Raji (cell line): ENCODE data around the gene RHO.

Experiments
- POLR2A ChIP-seq: IDR thresholded peaks from 2 replicates; pipeline ENCODE4 v1.6.1; 2011; ENCODE audit warnings: low read depth, low read length, control low read depth; ENCODE audit not compliant: insufficient read depth

Gene RHO

DNA sequence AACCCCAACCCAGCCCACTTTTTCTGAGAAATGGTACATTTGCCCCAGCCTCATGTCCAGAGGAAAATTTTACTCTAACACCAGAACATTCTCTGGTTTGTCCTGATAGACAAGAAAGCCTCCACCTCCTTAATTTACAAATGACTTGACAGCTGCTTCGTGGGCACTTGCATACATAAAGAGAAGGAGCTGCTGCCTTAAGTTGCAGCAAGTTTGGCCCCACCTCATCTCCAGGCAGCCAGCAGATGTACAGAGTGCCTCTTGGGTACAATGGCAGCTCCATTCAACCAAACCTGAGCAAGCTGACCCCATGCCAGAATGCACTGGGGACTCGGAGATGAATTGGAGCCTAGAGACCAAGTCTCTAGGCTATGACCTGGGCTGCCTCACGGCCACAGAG lies 8.4 kb downstream of the RHO start:
- no peak for TF ChIP-seq POLR2A

DNA sequence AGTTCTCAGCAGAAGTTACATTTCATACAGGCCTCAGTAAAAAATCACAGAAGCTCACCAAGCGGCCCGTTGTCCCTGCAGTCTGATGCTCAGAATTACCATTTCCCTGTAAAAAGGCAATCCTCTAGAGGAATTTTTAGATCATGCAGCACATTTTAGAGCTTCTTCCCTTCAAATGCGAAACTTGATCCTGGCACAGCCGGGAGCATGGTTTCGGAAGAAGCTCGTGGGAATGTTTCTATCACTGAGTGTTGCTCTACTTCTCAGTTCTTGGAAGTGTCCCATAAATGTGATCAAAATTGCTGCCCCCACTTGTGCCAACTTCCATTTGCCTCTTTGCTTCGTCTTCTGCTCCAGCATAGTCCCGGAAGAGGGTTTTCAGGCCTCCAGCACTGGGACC lies 10.8 kb downstream of the RHO start:
- no peak for TF ChIP-seq POLR2A

DNA sequence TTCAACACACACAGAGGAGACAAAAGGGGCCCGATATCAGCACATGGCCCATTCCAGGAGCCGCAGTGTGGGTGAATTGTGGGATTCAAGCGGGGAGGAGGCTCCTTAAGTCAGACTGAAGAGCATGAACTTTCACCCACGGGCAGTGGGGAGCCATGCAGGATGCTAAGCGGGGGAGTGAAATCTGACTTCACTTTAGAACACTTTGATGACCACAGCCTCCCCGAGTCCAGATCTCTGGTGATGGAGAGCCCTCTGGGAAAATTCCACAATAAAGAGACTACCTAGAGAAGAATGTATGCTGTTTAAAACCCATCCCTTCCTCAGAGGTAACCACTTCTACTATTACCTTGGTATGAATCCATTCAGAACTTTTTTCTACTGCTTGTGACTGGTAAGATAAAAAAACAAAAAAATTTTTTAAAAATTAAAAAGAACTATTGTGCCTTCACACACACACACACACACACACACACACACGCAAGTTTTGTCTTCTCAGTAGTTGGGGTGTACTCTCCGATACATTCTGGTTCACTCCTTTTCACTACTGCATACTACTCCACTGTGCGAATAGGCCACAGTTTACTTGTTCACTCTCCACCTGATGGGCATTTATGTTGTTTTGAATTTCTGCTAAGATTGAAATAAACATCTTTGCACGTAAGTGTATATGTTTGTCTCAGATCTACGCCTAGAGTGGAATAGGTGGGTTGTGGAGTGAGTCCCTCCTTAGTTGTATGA lies 12.5 kb downstream of the RHO start:
- TF ChIP-seq POLR2A: no peak

DNA sequence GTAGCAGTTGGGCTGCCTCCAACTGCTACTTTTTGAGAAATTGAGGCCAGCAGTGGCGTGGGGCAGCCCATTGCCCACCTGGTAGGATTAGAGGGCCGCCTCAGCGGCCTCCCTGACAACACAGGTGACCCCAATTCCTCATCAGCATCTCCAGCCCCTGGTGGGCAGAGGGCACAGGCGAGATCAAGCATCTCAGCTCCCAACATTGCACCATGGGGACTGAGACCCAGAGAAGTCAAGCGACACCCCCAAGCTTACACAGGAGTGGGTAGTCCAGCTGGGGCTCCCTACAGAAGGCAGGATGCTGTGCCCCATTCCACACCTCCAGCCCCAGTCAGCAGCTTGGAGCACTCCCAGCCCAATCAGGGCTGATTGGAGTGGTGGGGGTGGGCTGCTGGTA lies 14.3 kb downstream of the RHO start:
- no peak for TF ChIP-seq POLR2A

DNA sequence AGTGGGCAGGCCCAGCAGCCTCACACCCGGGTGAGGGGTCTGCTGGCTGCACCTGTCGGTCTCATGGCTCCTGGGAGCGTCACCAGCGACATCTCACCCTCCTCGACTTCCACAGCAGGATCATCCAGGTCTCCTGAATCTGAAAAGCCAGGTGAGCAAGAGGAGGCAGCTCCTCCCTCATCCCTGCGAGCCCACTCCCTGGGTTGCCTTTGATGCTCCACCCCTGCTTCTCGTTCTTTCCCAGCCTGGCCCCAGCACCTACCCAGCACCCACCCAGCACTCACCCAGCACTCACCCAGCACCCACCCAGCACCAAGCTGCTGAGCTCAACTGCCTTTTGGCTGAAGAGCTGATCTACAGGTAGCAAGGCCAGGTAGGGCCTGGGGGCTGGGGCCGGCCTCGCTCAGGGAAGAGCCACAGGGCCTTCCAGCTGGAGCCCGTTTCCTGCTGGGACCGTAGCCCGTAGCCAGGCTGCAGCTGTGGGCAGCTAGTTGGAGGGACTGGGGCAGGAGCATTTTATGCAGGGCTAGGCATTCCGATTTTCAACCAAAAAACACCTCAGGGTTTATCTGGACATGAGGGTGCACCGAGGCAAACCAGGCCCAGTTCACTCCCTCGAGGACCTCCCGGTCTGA lies 14.8 kb downstream of the RHO start, which contains the start of gene H1-8:
Gene H1-8 (plus strand): TSS at position 20 of the 635 bp plus-strand sequence. CDS start 44 bp downstream, at position 64.
- no peak for TF ChIP-seq POLR2A

DNA sequence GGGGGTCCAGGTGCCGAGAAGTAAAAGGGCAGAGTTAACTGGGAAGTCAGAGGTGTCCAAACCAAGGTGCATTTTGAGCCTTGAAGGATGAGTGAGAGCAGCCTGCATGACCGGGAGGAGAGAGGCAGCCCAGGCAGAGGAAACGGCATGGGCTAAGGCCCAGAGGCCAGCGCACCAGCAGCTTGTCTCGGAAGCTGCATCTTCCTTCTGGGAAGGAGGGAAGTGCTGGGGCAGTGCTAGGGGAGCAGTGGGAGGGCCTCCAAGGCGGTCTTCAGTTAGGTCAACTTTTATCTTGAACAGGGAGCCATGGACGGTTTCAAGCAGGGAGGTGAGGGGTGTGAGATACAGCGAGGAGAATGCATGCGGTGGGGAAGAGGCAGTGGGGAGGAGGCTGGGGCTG lies 15.6 kb downstream of the RHO start:
- no peak for TF ChIP-seq POLR2A

DNA sequence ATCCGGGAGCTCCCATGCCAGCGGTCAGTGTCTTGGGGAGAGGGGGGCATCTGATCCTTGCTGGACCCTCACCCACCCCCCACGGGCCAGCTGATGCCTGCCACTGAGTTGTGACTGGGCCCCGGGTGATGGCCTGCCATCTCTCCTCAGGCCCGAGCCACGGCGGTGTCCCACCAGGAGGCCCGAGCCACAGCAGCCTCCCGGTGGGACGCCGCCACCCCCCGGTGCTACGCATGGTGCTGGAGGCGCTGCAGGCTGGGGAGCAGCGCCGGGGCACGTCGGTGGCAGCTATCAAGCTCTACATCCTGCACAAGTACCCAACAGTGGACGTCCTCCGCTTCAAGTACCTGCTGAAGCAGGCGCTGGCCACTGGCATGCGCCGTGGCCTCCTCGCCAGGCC lies 18.8 kb downstream of the RHO start:
- no peak for TF ChIP-seq POLR2A

DNA sequence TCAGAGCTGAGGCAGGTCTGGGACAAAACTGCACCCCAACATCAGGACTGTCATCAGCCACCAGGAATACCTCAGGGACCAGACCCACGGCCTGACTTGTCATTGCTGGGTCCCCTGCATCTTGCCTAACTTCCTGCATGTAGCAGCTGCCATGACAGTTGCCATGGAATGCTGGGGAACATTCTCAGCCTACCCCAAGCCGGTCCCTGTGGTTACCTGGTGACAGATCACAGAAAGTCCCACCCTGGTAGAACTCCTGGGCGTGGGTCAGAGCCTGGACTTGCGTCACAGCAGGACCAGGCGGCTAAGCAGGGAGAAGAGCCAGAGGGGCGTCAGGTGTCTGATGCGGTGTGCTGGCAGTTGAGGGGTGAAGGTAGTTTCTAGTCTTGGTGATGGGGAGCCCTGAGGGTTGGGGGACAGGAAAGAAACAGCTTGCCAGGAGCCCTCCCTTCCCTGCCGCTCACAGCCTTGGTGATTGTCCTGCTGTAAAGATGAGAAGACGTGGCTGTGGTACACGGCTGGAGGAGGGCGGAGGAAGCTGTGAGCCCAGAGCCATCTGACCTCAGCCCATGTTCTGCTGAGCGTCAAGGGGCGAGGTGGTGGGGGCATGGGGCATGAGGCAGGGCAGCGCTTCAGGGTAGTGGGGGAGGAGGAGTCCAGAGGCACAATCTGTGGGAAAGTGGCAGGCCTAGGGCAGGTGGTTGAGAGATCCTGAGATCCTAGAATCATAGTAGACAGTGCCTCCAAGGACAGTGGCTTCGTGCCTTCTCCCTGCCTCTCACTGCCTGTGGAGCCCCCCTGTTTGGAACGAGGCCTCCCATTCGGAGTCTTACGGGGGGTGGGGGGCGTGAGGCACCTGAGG lies 19.9 kb downstream of the RHO start:
- TF ChIP-seq POLR2A: no peak

DNA sequence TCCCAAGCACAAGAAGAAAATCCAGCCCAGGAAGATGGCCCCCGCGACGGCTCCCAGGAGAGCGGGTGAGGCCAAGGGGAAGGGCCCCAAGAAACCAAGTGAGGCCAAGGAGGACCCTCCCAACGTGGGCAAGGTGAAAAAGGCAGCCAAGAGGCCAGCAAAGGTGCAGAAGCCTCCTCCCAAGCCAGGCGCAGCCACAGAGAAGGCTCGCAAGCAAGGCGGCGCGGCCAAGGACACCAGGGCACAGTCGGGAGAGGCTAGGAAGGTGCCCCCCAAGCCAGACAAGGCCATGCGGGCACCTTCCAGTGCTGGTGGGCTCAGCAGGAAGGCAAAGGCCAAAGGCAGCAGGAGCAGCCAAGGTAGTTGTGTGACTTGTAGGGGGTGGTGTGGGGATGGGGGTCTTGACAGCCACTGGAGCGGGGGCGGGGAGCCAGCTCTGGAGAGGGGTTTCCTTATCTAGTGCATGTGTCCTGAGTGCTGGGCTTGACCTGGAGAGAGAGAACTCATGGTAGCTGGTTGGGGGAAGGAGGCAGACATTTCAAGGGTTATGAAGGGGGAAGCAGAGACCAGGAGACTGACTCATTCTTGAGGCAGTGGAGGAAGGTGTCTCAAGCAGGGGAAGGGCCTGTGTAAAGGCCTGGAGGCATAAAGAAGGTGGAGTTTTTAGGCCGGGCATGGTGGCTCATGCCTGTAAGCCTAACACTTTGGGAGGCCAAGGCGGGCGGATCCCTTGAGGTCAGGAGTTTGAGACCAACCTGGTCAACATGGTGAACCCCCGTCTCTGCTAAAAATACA lies 20.8 kb downstream of the RHO start:
- TF ChIP-seq POLR2A: no peak

DNA sequence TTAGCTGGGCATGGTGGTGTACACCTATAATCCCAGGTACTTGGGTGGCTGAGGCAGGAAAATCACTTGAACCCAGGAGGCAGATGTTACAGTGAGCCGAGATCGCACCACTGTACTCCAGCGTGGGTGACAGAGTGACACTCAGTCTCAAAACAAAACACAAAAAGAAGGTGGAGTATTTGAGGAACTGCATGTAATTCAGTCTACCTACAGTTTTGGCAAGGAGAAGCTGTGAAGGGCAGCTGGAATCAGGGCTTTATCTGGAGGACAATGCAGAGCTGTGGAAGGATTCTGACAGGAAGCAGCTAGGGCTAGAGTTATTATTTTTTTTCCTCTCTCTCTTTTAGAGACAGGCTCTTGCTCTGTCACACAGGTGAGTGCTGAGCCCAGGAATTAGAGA lies 21.4 kb downstream of the RHO start:
- TF ChIP-seq POLR2A: no peak

DNA sequence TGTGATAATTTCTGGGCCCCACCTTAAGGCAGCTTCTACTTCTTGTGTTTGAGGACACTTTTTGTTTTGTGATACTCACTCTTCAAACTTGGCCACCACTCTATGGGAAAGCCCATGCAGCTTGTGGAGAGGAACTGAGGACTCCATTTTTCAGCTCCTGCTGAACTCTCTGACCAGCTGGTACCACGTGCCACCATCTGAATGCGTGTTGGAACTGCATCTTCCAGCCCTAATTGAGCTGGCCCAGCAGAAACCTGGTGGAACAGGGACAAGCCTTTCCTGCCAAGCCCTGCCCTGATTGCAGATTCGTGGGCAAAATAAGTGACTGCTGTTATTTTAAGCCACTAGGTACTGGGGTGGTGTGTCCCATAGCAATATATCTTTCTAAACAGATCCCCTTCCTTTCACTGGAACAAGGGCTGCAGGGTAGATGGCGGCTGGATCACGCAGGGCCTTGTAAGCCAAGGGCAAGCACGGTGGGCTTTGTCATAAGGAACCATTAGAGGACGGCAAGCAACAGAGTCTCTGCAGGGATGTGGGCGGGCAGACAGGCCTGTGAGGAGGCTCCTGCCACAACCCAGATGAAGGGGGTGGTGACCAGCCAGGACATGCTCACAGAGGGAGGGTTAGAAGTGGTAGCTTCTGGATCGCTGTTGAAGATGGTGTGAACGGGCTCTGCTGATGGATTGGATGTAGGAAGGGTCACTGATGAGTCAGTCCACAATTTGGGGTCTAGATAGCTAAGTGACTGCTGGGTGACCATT lies 24.0 kb downstream of the RHO start:
- TF ChIP-seq POLR2A: no peak

DNA sequence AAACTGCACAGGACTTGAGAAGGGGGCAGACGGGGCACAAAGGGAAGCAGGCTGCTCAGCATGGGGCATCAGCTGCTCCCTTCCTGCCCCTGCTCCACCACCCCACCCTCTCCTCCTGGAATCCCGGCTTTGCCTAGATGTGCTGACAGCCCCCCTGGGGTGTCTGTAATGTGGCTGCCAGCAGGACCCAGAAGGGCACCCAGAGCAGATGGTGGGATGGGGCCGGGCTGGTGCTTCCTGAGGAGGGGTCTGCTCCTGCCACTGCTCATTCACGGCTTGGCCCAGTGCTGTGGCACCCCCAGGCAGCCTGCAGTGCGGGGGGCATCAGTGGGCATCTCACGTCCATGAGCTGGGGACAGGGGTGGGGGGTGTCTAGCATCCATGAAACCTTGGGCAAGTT lies 24.7 kb downstream of the RHO start:
- TF ChIP-seq POLR2A: no peak

DNA sequence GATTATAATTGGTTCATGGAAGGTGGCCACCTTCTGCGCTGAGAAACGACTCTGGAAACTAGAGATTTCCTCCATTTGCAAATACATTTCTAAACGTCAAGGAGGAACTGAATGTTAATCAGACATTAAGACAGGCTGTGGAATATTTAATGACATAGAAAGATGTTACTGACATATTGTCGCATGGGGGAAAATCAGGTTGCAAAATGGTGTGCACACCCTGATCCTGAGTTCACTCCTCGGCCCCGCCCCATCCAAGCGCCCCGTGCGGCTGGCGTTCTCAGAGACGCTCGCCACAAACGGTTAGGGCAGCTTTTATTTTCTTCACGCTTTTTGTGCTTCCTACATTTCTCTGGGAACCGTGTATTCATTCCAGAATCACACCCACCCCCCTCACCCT lies 25.3 kb downstream of the RHO start:
- TF ChIP-seq POLR2A: no peak
